ENCODE results near the gene DGKQ. TPM values are rescaled to one million over a fixed set of nuclear protein-coding genes. Genes with fewer than 3 reads are reported as not detected.

Gene DGKQ
- total and polyA plus RNA-seq, 9 of the 15 experiments (the other 6 are each of a cell fraction or from before 2014, with no cell fraction given): 0.17 to 22.0 (median 5.6) TPM

- TF ChIP-seq CREB5 (CRISPR knock-in tag; IDR thresholded peaks at IDR 0.05) (no peak), SAFB2 (IDR thresholded peaks at IDR 0.05; ENCODE audit: borderline replicate concordance, low read depth, low read length, severe bottlenecking) (no peak), MAFG (tag; conservative IDR thresholded peaks at IDR 0.05) (no peak), ZC3H8 (IDR thresholded peaks at IDR 0.05) (no peak), SRF (CRISPR knock-in tag; IDR thresholded peaks at IDR 0.05) (no peak), PCBP2 (IDR thresholded peaks at IDR 0.05; ENCODE audit: low read depth, low read length, poor library complexity, severe bottlenecking) (no peak), HMG20B (CRISPR knock-in tag; IDR thresholded peaks at IDR 0.05) (no peak), NUFIP1 (IDR thresholded peaks at IDR 0.05; ENCODE audit: partially characterized antibody) (no peak), KLF6 (CRISPR knock-in tag; IDR thresholded peaks at IDR 0.05; ENCODE audit: borderline replicate concordance) (no peak), ATF7 (IDR thresholded peaks at IDR 0.05) (no peak), CEBPG (CRISPR knock-in tag; IDR thresholded peaks at IDR 0.05) (no peak), CEBPG (tag; conservative IDR thresholded peaks at IDR 0.05 in 1 of 2, IDR thresholded peaks at IDR 0.05 in 1 of 2) (no peak), NFATC3 (IDR thresholded peaks at IDR 0.05) (no peak), FUS (optimal IDR thresholded peaks at IDR 0.05; ENCODE audit: low read depth, low read length) (no peak), ZNF507 (tag; conservative IDR thresholded peaks at IDR 0.05) (no peak), ZNF143 (CRISPR knock-in tag; IDR thresholded peaks at IDR 0.05) (no peak)
- TF ChIP-seq, protein P1, sequence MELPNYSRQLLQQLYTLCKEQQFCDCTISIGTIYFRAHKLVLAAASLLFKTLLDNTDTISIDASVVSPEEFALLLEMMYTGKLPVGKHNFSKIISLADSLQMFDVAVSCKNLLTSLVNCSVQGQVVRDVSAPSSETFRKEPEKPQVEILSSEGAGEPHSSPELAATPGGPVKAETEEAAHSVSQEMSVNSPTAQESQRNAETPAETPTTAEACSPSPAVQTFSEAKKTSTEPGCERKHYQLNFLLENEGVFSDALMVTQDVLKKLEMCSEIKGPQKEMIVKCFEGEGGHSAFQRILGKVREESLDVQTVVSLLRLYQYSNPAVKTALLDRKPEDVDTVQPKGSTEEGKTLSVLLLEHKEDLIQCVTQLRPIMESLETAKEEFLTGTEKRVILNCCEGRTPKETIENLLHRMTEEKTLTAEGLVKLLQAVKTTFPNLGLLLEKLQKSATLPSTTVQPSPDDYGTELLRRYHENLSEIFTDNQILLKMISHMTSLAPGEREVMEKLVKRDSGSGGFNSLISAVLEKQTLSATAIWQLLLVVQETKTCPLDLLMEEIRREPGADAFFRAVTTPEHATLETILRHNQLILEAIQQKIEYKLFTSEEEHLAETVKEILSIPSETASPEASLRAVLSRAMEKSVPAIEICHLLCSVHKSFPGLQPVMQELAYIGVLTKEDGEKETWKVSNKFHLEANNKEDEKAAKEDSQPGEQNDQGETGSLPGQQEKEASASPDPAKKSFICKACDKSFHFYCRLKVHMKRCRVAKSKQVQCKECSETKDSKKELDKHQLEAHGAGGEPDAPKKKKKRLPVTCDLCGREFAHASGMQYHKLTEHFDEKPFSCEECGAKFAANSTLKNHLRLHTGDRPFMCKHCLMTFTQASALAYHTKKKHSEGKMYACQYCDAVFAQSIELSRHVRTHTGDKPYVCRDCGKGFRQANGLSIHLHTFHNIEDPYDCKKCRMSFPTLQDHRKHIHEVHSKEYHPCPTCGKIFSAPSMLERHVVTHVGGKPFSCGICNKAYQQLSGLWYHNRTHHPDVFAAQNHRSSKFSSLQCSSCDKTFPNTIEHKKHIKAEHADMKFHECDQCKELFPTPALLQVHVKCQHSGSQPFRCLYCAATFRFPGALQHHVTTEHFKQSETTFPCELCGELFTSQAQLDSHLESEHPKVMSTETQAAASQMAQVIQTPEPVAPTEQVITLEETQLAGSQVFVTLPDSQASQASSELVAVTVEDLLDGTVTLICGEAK (IDR thresholded peaks at IDR 0.05): no peak
- TF ChIP-seq, protein P1 (CRISPR knock-in tag; IDR thresholded peaks at IDR 0.05): no peak
These were observed at the start of gene DGKQ (continued) for GRCh38 chr4:973431-974397.
